ENCODE results near the gene TMEM147. TPM values are rescaled to one million over a fixed set of nuclear protein-coding genes. Genes with fewer than 3 reads are reported as not detected.

TMEM147 gene
- polyA plus RNA-seq, 2 of the 4 experiments (the other 2 are of a cell fraction): 282 to 335 TPM

DNA sequence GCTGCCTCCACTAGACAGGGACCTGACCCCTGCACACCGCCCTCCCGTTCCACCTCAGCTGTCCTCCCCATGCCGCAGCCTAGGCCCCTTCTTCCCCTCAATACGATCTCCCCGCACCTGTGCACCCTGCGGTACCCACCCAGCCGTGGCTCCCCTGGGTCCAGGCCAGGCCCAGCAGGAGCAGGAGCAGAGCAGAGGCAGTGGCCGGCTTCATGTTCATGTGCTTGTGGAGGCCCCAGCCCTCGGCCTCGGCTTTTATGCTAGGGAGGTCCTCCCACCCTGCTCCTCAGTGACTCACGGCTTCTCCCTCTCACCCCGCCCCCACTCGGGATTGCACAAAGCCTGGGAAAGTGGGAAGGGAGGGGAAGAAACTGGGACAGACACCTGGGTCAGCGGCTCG, 43.7 kb upstream of the TMEM147 start:
- no peak for FAIRE-seq

DNA sequence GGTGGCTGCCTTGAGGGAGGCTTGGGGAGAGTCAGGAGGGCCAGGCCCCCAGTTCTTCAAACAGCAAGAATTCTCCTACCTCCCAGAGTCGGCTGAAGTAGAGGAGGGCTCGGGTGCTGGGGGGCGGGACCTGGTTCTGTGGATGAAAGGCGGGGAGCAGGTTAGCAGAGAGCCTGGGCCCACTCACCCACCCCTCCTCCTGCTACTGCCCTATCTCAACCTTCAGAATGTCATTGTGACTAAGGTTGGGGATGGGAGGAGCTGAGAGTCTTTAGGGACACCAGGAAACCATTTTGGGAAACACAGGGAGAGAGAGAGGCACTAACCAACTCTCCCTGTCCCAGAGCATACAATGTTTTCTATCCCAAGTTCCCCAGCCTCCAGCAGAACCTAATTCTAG, 42.7 kb upstream of the TMEM147 start:
- FAIRE-seq (no peak), DNase-seq (ENCODE audit: low read depth in 1 of 2, low spot score in 1 of 2) (no peak), ATAC-seq (no peak)
- Histone ChIP-seq H3K4me3 (no peak overlapping the region), H3K9me3 (no peaks in the 10 kb centered on the region), H3K4me1 (no peaks in the 10 kb centered on the region), H3K27ac (no peak overlapping the region), H3K4me2 (no peak overlapping the region)
- ChIA-PET POLR2A (no interaction called here), CTCF (interaction anchor here (0.6 to 10.2 kb wide), 10 partner anchors 7 to 220 kb away, joined by 3 to 207 read pairs (median 5); partner anchors contain the start of gene HAMP)
- TF ChIP-seq, protein P1, sequence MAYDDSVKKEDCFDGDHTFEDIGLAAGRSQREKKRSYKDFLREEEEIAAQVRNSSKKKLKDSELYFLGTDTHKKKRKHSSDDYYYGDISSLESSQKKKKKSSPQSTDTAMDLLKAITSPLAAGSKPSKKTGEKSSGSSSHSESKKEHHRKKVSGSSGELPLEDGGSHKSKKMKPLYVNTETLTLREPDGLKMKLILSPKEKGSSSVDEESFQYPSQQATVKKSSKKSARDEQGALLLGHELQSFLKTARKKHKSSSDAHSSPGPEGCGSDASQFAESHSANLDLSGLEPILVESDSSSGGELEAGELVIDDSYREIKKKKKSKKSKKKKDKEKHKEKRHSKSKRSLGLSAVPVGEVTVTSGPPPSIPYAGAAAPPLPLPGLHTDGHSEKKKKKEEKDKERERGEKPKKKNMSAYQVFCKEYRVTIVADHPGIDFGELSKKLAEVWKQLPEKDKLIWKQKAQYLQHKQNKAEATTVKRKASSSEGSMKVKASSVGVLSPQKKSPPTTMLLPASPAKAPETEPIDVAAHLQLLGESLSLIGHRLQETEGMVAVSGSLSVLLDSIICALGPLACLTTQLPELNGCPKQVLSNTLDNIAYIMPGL (CRISPR knock-in tag; IDR thresholded peaks at IDR 0.05; ENCODE audit: borderline replicate concordance): no peak
- WGBS (ENCODE audit: missing lambda C conversion rate): 69% methylated on average over 4 of the region's 4 CpGs

More for the DNA sequence above, 43.7 kb upstream of the TMEM147 start:
- DNase-seq (ENCODE audit: low read depth in 1 of 2, low spot score in 1 of 2) (no peak), ATAC-seq (no peak)
- Histone ChIP-seq H3K4me3 (no peak overlapping the region), H3K4me2 (no peak overlapping the region), H3K9me3 (no peaks in the 10 kb centered on the region), H3K4me1 (no peaks in the 10 kb centered on the region), H3K27ac (no peak overlapping the region)
- ChIA-PET CTCF (interaction anchor here (0.6 to 10.2 kb wide), 9 partner anchors 7 to 251 kb away, joined by 3 to 207 read pairs (median 6); no protein-coding TSS in a partner anchor), POLR2A (no interaction called here)
- TF ChIP-seq JUNB (IDR thresholded peaks at IDR 0.05): no peak
- TF ChIP-seq JUN (IDR thresholded peaks at IDR 0.05): no peak
- 57% methylated on average over 15 of the region's 15 CpGs for WGBS (ENCODE audit: missing lambda C conversion rate)

DNA sequence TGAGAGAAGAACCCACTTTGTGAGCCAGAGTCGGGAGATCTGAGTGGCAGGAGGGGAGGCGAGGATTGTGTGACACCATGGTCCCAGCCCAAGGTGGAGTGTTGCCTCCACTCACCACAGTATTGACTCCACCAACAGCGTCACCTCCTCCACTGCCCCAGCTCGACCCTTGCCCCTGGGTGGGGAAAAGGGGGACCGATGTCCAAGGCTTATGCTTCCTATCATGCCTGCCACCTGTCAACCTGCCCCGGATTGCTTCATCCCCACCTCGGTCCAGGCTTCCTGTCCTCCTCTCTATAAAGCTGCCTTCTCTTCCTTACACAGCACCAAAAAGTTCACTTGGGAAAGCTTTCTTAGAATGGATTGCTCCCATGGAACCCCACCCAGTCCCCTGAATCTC, 39.4 kb upstream of the TMEM147 start:
- no peak for DNase-seq (ENCODE audit: low read depth in 1 of 2, low spot score in 1 of 2)
- H3K9me3 ChIP-seq: no peaks in the 10 kb centered on the region
- no peak for ATAC-seq
- CTCF ChIA-PET: interaction anchor here (0.7 to 10.2 kb wide), 10 partner anchors 9 to 153 kb away, joined by 3 to 207 read pairs (median 6); partner anchors contain the start of genes ATP4A and FFAR2
- WGBS (ENCODE audit: missing lambda C conversion rate): 59% methylated on average over 7 of the region's 7 CpGs
- no peak overlapping the region for H3K4me3 ChIP-seq
- POLR2A ChIA-PET: interaction anchor here (1.0 kb wide), 1 partner anchor 11 kb away, joined by 4 read pairs; no protein-coding TSS in a partner anchor
- H3K4me1 ChIP-seq: peaks cover 8% of the 10 kb centered on the region
- no peak for TF ChIP-seq ZNF302 (CRISPR knock-in tag; IDR thresholded peaks at IDR 0.05)
- TF ChIP-seq, protein P2, sequence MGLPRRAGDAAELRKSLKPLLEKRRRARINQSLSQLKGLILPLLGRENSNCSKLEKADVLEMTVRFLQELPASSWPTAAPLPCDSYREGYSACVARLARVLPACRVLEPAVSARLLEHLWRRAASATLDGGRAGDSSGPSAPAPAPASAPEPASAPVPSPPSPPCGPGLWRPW (IDR thresholded peaks at IDR 0.05): no peak
- FAIRE-seq: no peak
- H3K4me2 ChIP-seq: no peak overlapping the region
- H3K27ac ChIP-seq: no peak overlapping the region

DNA sequence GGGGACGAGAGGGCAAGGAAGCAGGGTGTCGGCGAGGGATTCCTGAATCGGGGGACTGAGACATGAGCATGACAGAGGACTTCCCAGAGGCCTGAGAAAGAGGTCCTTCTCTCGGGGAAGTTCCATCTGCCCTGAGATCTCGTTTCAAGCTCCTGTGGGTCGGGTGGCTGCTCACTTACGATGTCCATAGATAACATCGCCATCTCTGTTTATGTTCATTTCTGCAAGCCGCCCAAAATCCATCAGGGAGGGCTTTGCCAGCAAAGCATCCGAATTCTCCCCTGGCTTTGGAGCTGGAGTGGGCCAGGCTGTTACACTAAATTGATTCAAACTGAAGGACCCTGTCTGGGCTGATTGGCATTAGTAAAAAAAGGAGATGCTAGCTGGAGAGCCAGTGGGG, 37.9 kb upstream of the TMEM147 start:
- DNase-seq (ENCODE audit: low read depth in 1 of 2, low spot score in 1 of 2): no peak
- POLR2A ChIA-PET: interaction anchor here (0.6 kb wide), 1 partner anchor 8 kb away, joined by 3 read pairs; no protein-coding TSS in a partner anchor
- ATAC-seq: no peak
- FAIRE-seq: no peak
- H3K27ac ChIP-seq: no peak overlapping the region
- no peak for TF ChIP-seq NR3C1 (IDR thresholded peaks at IDR 0.05)
- no peak for TF ChIP-seq CBX2 (IDR thresholded peaks at IDR 0.05; ENCODE audit: borderline replicate concordance, low read depth)
- no peak for TF ChIP-seq CHD2 (IDR thresholded peaks at IDR 0.05; ENCODE audit: low read length, partially characterized antibody)
- no peak for TF ChIP-seq GATA3 (IDR thresholded peaks at IDR 0.05; ENCODE audit: borderline replicate concordance)
- no peak for TF ChIP-seq CEBPB (IDR thresholded peaks at IDR 0.05)
- TF ChIP-seq RAD21 (conservative IDR thresholded peaks at IDR 0.05 in 1 of 2, IDR thresholded peaks at IDR 0.05 in 1 of 2): no peak
- TF ChIP-seq, protein P3, sequence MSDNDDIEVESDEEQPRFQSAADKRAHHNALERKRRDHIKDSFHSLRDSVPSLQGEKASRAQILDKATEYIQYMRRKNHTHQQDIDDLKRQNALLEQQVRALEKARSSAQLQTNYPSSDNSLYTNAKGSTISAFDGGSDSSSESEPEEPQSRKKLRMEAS (IDR thresholded peaks at IDR 0.05): no peak
- TF ChIP-seq, protein P4, sequence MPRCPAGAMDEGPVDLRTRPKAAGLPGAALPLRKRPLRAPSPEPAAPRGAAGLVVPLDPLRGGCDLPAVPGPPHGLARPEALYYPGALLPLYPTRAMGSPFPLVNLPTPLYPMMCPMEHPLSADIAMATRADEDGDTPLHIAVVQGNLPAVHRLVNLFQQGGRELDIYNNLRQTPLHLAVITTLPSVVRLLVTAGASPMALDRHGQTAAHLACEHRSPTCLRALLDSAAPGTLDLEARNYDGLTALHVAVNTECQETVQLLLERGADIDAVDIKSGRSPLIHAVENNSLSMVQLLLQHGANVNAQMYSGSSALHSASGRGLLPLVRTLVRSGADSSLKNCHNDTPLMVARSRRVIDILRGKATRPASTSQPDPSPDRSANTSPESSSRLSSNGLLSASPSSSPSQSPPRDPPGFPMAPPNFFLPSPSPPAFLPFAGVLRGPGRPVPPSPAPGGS (IDR thresholded peaks at IDR 0.05): no peak
- TF ChIP-seq HOXA7 (CRISPR knock-in tag; IDR thresholded peaks at IDR 0.05): no peak
- TF ChIP-seq FOSL2 (IDR thresholded peaks at IDR 0.05): no peak
- no peak for TF ChIP-seq FOSL2 (CRISPR knock-in tag; IDR thresholded peaks at IDR 0.05)
- TF ChIP-seq, protein P5, sequence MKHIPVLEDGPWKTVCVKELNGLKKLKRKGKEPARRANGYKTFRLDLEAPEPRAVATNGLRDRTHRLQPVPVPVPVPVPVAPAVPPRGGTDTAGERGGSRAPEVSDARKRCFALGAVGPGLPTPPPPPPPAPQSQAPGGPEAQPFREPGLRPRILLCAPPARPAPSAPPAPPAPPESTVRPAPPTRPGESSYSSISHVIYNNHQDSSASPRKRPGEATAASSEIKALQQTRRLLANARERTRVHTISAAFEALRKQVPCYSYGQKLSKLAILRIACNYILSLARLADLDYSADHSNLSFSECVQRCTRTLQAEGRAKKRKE (CRISPR knock-in tag; IDR thresholded peaks at IDR 0.05; ENCODE audit: low read depth): no peak
- no peak for TF ChIP-seq ZC3H11A (IDR thresholded peaks at IDR 0.05)
- no peak for TF ChIP-seq JUNB (IDR thresholded peaks at IDR 0.05)
- H3K4me1 ChIP-seq: peaks cover 8% of the 10 kb centered on the region
- no peak overlapping the region for H3K4me3 ChIP-seq
- H3K9me3 ChIP-seq: no peaks in the 10 kb centered on the region
- 63% methylated on average over 11 of the region's 11 CpGs for WGBS (ENCODE audit: missing lambda C conversion rate)
- CTCF ChIA-PET: interaction anchor here (0.6 to 10.2 kb wide), 8 partner anchors 13 to 424 kb away, joined by 3 to 207 read pairs (median 10); no protein-coding TSS in a partner anchor
- no peak overlapping the region for H3K4me2 ChIP-seq
